GM12875 (cell line): ENCODE data around the gene NR6A1.

Source experiments
- H3K4me3 ChIP-seq: one replicate; pipeline ENCODE4 v1.5.1; 2011; ENCODE audit warnings: low read depth, low read length, control low read depth
- TF ChIP-seq, protein P1 (sequence below): IDR thresholded peaks from 2 replicates; pipeline ENCODE4 v1.5.1; 2011; ENCODE audit warnings: low read depth, mild to moderate bottlenecking, control low read depth, inconsistent platforms, low read length, moderate library complexity, borderline replicate concordance; ENCODE audit not compliant: insufficient read depth

NR6A1 gene

DNA sequence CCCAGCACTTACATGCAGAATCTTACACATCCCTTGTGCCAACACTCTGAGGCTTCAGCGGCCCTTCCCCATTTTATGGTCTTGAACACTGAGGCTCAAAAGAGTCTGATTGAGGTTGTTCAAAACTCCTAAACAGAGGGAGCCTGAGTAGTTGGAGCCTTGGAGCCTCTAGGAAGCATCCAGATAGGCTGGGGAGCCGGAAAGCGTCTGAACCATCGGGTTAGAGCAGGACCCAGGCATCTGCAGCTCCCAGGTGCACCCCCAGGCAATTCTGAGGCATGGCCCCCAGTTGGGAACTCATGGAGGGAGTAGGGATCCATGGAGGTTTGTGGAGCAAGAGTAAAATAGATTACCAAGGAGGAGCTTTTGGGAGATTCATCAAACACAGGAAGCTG is 9.6 kb upstream of the NR6A1 start:
- TF ChIP-seq, protein P1, sequence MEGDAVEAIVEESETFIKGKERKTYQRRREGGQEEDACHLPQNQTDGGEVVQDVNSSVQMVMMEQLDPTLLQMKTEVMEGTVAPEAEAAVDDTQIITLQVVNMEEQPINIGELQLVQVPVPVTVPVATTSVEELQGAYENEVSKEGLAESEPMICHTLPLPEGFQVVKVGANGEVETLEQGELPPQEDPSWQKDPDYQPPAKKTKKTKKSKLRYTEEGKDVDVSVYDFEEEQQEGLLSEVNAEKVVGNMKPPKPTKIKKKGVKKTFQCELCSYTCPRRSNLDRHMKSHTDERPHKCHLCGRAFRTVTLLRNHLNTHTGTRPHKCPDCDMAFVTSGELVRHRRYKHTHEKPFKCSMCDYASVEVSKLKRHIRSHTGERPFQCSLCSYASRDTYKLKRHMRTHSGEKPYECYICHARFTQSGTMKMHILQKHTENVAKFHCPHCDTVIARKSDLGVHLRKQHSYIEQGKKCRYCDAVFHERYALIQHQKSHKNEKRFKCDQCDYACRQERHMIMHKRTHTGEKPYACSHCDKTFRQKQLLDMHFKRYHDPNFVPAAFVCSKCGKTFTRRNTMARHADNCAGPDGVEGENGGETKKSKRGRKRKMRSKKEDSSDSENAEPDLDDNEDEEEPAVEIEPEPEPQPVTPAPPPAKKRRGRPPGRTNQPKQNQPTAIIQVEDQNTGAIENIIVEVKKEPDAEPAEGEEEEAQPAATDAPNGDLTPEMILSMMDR = no peak

DNA sequence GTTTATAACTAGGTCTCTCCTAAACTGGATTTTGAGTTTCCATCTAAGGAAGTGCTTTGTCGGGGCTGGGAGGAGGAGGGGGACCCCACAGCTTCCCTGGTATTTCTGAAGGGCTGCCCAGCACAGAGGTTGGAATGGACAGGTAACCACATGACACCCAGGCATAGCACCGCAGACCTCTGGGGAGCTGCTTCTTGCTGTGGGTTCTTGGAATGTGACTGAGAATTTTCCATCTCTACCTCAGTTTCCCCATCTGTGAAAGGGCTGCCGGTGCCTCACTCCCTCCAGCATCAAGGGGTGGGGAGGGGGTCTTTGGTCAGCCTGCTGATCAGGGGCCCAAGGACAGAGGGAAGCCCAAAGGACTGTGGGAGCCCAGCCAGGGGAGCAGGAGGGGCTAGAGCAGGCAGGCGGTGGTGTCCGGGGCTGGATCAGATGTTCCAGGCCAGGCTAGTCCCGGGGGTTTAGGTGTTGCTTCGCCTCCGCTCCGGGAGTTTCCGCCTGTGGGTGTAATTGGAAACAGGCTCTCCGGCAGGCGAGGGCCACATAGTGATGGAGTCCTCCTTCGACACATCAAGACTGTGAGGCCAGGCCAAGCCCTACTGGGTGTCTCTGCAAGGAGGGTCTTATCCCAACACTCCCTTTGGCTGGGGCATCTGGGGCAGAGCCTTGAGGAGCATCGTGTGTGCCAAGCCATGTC is 9.1 kb upstream of the NR6A1 start:
- H3K4me3 ChIP-seq = no peak overlapping the region
- TF ChIP-seq, protein P1 = no peak

More for the DNA sequence above, 9.6 kb upstream of the NR6A1 start:
- H3K4me3 ChIP-seq = no peak overlapping the region

DNA sequence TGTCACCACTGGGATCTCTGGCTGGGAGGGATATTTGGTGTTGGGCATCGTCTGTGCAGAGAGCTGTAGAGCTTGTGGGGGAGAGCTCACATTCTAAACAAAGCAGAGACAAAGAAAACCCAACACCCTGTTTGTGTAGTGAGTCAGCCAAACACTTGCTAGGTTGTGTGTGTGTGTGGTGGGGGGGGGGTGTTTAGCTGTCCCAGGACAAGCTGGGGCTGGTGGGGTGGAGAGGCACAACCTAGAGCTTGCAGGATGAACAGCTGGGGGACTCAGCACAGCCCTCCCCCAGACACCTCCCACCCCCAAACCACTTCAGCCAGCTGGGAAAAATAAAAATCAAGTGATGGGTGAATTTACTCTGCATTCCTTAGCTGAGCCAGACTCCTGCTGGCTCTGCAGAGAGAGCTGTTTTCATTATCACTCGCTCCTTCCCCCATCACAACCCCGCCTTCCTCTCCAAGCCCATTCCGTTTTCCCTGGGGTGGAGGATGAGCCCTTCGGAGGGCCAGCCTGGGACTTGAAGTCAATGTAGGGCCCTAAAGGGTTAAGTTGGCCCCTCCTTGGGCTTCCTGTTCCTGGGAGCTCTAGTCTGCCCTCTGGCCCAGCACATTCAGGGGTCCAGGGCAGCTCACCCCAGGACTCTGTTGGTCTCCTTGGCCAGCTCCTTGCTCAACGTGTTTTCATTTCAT is 8.4 kb upstream of the NR6A1 start:
- no peak overlapping the region for H3K4me3 ChIP-seq
- TF ChIP-seq, protein P1 = no peak

DNA sequence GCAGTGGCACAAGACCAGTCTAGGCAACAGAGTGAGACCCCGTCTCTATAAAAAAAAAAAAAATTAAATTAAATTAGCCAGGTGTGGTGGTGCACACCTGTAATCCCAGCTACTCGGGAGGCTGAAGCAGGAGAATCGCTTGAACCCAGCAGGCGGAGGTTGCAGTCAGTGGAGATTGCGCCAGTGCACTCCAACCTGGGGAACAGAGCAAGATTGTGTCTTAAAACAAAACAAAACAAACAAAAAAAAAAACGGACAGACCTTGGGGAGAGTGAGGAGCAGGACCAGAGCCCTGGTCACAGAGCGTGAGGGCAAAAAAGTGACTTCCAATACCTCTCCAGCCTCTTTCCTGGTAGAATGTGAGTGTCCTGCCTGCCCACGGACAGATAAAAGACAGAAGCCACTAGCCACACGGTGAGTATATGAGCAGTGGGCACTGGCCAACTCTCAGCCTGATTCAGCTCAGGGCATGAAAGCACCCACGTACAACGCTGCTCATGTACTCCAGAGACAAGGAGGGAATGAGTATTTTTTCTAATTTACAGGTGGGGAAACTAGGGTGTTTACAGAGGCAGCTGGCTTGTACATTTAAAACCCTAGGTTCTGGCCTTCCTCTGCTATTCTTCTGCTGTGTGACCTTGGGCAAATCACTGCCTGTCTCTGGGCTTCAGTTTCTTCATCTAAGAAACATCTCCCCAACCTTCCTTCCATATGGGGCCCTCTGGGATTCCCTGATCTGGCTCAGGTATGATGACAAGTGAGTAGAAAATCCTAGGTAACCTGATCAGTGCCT is 7.7 kb upstream of the NR6A1 start:
- H3K4me3 ChIP-seq = no peak overlapping the region
- TF ChIP-seq, protein P1 = no peak

DNA sequence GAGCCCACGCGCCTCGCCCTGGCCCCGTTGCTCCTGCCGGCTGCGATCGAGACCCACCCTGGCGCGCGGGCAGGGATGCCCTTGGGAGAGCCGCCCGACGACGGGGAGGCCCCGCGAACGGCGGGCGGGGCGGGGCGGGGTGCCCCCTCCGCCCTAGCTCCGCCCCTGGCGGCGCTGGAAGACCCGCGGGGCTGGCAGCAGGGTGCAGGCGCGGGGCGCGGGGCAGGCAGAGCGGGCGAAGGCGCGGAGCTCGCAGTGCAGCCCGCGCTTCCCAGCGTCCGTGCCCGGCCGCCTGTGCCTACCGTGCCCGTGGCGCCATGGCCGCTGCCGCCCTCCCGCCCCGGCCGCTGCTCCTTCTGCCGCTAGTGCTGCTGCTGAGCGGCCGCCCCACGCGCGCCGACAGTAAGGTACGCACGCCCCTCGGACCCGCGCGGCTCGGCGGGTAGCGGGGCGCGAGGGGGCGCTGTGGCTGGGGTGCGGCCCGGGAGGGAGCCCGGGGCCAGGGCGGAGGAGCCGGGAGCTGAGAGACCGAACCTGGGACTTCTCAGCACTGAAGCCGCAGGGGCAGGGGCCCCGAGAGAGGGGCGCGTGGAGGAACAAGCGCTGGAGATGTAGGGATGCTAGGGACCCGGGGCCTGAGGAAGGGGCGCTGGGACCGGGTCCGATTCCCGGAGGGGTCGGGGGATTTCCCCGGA is 6.0 kb upstream of the NR6A1 start, which contains the start of gene OLFML2A:
Gene OLFML2A, plus strand, starts transcription at position 180 of the 695 bp plus-strand sequence. Its CDS starts 138 bp downstream, at position 318.
- TF ChIP-seq, protein P1 = peak; percentile 54
- H3K4me3 ChIP-seq = peak within 1 kb of the TSS; percentile 21

DNA sequence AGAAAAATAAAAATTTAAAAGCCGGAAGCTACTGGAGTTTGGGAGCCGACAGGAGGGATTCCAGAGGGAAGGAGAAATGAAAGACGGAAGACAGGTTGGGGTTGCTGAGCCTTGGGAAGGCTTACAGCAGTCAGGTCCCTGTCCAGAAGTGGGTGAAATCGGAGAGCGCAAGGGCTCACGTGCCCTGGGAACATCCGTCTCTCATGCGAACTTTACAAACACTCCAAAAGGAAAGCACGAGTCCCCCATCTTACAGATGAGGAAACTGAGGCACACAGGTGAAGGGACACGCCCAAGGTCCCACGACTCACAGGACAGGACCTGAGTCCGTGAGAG is 5.5 kb upstream of the NR6A1 start:
- peak overlapping the region; percentile 21 for H3K4me3 ChIP-seq
- TF ChIP-seq, protein P1 = no peak
